Left hindlimb (tissue), 1 donor: ENCODE measurements around the gene C19orf25.
"Not testable (repeated sequence)": the region's sequence is repeated elsewhere in the genome, so short reads cannot be mapped to it uniquely, and the experiment has no call there.

Source experiments
- DNase-seq: peaks from one replicate; pipeline ENCODE4 v3.0.0-alpha.2; 2018

C19orf25 gene

DNA sequence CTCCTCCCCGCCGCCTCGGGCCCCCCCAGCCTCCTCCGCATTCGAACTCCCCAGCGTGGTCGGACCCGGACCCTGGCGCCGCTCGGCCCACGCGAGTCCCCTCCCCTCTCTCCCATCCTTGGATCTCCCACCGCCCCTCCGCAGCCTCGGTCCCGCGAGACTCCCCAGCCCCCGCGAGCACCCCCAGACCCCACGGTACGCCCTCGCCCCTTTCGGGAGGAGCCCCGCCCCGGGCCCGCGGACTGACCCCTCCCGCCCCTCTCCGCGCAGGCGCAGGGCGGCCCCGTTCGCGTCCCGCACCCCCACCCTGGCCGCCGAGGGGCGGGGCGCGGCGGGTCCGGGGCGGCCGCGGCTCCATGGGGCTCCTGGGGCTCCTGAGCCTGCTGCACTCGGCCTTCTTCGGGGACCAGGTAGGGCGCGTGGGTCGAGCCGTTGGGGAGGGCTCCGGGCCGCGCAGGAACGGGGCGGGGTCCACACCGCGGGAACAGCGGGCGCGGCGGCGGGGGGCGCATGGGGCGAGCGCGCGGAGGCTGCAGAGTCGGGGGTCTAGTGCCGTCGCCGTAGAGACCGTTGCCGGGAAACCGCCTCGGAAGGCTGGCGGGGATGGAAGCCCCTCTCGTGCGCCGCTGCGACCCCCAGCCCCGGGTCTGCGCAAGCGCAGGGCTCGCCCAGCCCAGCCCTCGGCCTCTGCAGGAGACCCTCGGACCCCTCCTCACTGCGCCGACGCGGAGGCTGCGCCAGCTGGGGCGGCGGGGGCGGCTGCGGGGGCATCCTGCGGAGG is 32.9 kb downstream of the C19orf25 start:
- no peak for DNase-seq

DNA sequence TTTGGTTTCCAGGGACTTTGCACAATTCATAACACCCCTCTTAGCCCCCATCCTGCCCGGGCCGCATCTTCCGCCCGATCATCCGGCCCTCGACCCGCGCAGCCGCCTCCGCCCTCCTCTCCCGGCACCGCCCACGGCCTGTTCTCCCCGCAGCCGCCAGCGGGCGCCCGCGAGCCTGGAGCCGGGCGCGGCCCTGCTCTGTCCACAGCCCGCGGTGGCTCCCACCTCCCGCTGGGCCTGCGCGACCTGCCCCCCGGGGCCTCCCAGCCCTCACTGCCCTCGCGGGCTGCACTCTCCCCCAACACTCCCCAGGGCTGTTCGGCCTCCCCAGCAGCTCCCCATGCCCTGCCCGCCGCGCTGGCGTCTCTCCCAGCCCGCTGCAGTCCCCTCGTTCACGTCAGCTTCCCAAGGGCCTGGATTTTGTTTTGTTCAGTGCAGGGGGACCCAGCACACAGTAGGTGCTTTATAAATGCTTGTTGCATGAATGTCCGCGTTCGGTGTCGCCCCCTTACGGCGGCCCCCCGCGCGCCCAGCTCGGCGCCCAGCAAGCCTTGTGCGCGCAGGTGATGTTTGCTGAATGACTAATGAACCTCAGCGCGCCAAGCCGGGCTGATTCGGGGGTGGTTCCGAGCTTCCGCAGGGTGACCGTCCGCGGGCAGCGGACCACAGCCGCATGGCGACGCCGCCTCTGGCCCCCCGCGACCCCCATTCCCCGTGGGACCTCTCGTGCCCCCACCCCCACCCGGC is 33.7 kb downstream of the C19orf25 start:
- peak; percentile 71 for DNase-seq

DNA sequence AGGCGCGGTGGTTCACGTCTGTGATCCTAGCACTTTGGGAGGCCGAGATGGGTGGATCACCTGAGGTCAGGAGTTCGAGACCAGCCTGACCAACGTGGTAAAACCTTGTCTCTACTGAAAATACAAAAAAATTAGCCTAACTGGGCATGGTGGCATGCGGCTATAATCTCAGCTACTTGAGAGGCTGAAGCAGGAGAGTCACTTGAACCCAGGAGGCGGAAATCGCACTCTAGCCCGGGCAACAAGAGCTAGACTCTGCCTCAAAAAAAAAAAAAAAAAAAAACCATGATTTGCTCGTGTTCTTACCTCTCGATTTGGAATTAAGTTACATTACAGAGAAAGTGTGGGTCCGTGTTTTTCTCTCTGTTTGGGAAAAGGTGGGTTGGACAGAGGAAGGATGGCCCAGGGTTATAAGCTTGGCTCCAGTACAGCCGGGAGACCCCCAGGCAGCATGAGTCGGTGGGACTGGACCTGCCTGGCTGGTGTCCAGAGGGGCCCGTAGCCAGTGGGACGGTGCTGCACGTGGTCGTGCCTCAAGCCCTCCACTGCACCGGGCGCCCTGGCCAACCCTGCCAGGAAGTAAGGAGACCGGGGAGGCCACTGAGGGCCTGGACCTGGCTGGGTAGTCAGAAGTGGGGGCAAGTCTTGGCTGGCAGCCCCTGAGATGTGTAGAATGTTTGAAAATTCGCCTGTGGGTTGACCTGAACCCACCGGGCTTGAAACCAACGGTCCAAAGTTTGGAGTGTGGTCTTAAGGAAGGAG is 37.2 kb downstream of the C19orf25 start:
- no peak for DNase-seq

DNA sequence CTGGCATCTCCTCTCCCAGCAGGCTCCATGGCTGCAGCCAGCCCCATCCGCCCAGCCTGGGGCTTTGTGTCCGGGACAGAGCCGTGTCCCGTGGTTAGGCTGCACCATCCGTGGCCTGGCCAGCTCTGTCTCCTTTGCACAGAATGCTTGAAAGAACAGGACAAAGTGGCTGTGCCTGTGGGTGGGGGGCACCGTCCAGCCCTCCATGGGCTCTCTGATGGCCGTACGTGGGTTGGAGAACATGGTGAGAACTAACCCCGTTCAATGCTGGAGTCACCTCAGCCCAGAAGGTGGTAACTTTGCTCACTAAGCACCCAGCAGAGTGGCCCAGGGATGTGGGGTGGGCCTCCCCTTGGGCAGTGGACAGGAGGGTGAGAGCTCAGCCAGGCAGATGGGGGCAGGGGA is 38.0 kb downstream of the C19orf25 start:
- no peak for DNase-seq

DNA sequence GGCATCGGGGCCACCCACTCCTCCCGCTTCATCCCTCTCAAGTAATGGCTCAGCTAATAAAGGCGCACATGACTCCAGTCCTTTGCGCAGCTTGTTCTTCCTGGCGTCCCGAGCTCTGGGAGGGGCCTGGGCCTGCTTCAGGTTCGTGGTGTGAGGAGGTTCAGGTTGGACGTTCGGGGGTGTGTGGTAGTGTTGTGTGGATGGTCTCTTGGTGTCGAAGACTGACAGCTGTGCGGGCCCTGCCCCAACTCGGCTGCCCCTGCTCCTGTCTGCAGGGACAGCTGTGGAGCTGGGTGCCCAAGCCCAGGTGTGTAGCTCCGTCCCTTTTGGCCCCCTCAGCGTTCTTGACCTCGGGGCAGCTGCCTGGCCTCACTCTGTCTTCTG is 38.6 kb downstream of the C19orf25 start:
- no peak for DNase-seq

DNA sequence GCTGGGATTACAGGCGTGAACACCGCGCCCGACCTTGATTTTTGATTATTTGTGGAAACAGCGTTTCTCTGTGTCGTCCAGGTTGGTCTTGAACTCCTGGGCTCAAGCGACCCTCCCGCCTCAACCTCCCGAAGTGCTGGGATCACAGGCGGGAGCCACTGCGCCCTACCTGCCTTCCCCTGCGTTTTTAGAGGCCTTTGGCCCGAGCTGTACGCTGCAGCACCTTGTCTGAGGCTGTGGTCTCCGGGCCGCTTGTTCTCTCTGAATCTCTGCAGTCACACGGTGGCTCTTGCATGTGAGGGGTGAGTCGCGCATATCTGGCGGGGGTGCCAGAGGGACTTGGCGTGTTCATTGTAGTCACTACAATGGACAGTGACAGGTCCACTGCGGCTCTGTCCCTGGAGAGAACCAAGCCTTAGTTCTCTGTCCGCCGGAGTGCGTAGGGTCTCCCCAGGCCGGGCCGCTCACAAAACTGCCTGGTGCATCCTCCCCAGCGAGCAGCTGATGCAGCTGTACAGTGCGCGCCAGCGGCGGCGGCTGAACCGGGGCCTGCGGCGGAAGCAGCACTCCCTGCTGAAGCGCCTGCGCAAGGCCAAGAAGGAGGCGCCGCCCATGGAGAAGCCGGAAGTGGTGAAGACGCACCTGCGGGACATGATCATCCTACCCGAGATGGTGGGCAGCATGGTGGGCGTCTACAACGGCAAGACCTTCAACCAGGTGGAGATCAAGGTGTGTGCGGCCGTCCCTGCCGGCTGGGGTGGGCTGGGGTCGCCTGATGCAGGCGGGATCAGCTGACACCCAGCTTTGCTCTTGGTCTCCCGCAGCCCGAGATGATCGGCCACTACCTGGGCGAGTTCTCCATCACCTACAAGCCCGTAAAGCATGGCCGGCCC is 39.2 kb downstream of the C19orf25 start:
- not testable (repeated sequence) for DNase-seq

DNA sequence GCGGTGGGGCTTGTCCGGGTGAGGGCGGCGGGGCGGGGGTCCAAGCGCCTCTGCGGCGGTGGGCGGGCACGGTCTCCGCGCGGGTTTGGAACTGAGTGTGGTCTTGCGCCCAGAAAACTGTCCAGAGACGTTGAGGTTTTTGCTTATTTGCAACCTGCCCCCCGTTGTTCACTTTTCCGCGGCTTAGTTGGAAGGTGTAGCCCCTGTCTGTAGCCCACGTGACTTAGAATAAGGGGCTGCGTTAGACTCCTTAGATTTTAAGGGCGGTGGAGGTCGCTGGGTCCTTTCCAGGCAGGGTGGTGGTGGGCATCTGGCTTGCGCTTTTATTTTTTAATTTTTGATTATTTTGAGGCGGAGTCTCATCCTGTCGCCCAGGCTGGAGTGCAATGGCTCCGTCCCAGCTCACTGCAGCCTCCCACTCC is 40.1 kb downstream of the C19orf25 start:
- DNase-seq: no peak

DNA sequence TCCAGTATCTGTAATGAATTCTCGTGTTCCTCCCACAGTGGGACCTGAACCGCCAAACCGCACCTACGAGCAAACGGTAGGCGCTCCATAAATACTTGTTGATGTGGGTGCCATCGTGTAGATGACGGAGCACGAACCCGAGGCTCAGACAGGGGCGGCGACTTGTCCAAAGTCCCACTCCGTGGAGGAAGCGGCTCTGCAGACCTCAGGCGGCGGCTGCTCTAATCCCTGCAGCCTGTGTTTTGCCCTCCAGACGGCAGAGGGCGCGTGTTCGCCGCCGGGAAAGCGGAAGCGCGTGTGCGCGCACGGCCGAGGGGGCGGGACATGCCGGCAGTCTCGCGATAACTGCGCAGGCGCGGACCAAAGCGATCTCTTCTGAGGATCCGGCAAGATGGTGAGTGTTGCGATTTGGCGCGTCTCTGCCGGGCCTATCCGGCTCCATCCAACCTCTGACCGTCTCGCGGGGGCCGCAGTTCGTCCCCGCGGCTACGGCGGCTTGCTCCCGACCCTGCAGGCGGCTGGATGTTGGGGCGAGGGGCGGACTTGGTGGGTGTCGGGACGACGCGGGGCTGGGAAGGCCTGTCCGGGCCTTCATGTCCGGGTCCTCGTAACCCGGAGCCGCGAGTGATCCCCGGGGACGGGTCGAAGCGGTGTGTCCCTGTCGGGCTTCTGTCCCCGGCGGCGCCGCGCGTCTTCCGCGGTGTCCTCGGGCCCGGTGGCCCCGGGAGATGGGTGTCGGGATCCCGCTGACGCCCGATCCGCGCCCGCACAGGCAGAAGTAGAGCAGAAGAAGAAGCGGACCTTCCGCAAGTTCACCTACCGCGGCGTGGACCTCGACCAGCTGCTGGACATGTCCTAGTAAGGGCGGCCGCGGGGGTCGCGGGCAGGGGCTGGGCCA is 40.7 kb downstream of the C19orf25 start, which contains the start of gene RPS15:
Gene RPS15 (plus strand): TSS at position 362 of the 898 bp plus-strand sequence. CDS start 30 bp downstream, at position 392.
- peak; percentile 96 for DNase-seq

DNA sequence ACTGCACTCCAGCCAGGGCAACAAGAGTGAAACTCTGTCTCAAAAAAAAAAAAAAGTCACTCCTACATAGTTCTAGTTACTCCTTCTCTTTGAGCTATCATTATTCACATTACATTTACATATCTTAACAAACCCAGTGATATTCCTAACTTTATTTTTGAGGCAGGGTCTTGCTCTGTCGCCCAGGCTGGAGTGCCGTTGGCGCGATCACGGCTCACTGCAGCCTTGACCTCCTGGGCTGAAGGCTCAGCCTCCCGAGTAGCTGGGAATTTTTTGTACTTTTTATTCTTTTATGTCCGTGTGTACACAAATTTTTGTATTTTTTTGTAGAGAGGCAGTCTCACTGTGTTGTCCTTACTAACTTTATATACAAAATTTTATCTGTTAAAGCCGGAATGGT is 41.4 kb downstream of the C19orf25 start:
- no peak for DNase-seq

DNA sequence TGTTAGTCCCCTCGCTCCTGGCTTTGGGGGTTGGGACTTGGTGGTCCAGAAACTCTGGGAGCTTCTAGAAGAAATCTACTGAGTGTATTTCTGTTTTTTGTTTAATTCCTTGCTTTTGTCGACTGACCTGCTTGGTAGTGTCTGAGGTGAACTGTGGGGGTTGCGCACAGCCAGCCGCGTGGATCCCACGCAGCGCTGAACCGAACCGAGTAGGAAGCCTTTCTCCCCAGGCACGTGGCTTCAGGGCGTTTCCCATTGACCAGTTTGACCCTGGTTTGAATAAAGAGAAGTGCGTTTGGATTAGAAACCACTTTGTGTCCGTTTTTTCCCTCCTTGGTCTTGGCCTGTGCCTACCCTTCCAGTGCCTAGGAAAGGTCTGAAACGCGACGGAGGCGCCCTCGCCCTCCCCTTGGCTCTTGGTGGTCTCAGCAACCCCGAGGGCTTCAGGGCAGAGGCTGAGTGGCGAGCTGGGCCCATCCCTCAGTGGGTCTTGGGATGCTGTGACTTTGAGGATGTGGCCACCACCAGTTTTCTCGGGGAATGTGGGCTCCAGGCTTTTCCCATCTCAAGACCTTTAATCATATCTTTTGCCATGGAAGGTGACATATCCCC is 43.5 kb downstream of the C19orf25 start:
- DNase-seq: no peak

DNA sequence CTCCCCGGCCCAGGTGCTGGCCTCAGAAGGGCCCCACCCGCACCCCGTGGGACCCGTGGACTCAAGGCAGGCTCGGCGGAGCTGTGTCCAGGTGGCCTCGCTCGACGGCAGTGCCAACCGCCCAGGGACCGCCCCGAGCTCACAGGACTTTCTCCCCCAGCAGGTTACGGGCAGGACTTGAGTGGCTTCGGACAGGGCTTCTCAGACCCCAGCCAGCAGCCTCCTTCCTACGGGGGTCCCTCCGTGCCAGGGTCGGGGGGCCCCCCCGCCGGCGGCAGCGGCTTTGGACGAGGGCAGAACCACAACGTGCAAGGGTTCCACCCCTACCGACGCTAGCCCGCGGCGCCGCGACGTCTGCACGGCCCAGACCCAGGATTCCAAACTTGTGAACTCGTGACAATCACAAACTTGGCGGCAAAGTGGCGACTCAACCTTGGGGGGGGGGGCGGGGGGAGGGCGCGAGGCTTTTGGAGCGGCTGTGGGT is 44.4 kb downstream of the C19orf25 start:
- no peak for DNase-seq

DNA sequence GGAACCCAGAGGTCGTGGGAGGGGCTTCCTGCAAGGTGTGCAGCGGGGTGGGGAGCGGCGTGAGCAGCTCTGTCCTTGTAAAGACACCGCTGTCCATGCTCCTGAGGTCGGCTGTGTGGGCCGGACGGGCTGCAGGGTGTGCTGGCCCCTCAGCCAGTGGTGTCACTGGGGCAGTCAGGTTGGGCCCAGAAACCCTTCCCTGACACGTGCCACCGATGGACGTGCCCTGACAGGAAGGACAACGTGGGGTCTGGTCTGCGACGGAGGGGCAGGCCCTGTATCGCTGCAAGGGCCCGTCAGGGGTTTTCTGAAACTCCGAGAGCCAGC is 45.0 kb downstream of the C19orf25 start:
- no peak for DNase-seq

DNA sequence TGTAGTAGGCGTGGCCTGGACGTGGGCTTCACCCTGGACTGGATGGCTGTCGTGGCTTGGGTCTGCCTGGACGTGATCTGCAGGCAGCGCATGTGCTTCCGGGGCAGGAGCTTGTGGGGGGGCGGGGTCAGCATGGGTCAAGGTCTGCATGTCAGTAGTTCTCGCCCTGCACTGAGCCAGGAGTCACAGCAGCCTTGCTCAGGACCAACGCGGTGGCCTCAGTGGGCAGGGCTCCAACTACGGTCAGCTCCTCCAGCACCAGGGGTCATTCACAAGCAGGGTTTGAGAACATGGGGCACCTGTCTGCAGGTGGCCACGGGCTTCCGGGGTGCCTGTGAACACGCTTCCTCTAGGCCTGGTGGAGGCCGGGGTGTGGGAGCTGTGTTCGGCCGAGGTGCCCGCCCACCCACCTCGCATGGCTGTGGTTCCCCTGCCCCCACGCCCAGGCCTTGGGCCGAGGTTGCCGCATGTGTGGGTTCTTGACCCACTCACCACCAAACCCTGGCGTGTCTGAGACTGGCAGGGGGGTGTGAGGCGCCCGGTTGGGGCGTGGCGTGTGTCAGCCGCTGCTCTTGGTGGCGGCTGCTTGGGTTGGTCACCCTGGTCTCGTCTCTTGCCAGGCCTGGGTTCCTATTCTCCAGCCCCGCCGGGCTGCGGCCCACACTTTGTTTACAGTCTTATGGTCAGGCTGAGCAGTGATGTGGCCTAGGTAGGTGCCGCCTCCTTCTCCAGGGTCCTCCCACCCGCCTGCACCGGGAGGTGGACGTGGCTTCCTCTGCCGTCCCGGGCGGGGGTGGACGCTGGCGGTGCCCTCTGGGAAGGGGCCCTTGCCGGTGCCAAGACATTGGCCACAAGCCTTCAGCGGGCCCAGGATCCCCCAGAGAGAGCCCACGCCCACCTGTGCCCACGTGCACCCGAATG is 45.6 kb downstream of the C19orf25 start:
- DNase-seq: no peak

DNA sequence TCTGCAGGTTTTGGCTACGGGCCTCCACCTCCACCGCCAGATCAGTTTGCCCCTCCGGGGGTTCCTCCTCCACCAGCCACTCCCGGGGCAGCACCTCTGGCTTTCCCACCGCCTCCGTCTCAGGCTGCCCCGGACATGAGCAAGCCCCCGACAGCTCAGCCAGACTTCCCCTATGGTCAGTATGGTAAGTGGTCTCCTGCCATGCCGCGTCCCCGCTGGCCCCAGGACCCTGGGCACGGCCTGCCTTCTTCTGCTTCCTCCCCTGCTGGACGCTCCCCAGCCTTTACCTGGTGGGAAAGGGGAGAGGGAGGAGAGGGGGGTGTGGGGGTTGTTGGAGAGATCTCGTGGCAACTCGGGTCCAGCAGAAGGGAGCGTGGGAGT is 46.5 kb downstream of the C19orf25 start:
- DNase-seq: no peak

DNA sequence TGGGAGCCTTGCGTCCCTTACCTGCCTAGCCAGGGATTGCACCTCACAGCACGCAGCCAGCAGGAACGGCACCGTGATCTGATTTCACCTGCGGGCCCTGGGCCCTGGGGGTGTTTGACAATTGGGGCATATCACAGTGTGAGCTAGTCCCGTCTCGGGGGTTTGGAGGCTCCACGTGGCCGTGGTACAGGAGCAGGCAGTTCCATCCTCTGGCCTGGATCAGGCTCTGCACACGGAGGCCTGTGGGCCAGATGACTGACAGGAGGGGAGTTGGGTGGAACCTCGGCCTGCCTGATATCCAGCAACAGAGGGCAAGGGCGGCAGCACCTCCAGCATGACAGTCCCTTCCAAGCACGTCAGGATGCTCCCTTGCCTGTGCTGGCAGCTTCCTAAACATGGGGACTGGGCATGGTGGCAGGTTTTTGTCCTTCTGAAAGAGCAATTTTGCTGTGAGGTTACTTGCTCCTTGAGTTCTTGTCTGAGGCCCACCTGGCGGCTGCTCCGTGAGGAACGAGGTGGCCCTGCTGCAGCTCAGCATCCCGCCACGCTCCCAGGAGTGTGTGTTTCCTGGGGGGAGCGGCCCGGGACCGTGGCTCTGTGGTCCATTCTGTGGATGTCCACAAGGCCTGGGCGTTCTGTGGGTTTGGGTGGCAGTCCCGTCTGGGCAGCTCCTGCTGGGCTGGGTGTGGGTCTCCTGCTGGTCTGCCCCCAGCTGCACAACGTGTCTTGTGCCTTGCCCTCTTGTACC is 47.1 kb downstream of the C19orf25 start:
- DNase-seq: no peak

DNA sequence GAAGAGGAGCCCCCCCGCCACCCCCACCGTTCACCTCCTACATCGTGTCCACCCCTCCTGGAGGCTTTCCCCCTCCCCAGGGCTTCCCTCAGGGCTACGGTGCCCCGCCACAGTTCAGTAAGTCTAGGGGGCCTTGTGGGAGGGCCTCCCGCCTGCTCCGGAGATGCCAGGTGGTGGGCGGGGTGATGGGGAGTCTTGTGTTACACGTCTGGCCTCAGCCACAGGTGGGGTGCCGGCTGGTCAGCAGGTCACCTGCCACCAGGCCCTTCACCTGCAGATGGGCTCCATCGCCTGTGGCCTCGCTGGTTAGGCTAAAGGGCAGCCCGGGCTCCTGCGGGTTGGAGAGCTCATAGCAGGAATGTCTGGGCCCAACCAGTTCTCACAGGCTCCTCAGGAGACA is 48.8 kb downstream of the C19orf25 start:
- no peak for DNase-seq

DNA sequence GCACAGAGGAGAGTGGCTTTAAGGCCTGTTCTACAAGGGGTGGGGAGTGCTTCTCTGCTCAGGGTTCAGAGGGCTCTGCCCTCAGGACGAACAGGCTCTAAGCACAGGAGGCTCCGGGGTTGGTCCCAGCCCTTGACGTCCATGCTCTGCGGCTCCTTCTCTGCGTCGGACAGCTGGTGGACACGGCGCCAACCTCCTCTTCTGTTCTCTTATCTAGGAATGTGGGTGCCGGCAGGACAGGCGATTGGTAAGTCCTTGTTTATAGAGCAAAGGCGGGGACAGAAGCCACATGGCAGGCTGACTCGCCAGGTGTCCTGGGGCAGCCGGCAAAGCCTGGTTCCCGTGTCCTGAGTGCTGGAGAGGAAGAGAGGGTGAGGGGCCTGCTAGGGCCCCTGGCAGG is 49.3 kb downstream of the C19orf25 start:
- DNase-seq: no peak

DNA sequence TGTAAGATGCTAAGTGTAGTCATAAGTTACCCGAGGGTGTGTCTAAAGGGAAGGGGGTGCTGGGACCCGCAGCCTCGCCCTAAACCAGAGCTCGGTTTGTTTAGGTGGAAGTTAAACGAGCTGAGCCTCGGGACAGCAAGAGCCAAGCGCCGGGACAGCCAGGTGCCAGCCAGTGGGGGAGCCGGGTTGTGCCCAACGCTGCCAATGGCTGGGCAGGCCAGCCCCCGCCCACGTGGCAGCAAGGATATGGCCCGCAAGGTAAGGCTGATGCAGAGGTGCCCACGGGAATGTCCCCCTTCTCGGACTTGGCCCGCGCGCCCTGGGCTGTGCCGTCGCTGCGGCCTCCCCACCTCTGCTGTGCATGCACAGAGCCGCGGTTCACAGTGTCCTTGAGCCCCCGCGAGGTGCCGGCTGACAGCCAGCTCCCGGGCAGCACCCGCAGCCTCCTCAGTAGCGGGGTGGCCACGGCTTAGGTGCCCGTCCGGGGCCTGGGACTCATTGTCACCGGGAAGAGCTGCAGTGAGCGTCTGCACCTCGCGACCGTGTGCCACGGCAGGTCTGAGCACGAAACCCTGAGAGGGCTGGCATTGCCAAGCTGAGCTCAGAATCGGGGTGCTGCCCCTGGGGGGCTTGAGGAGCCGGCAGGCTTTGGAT is 50.1 kb downstream of the C19orf25 start:
- DNase-seq: no peak
